H1 (cell line): Measurements from ENCODE around the gene MRTFA. TPM values are rescaled to one million over a fixed set of nuclear protein-coding genes. Genes with fewer than 3 reads are reported as not detected.

Experiments
- CTCF ChIA-PET: fragments of 300-600 bp; sonication (Branson Sonifier 250); formaldehyde crosslinking; loops from one replicate; lab custom pipeline; 2021; ENCODE audit not compliant: partially characterized antibody; lab: Charles Lee
- POLR2A ChIA-PET: fragments of 300-600 bp; sonication (Branson Sonifier 250); formaldehyde crosslinking; loops from one replicate; lab custom pipeline; 2021; ENCODE audit warnings: inconsistent platforms; ENCODE audit not compliant: partially characterized antibody; lab: Charles Lee
- DNase-seq, 2 experiments: peaks; one replicate each; pipeline versions ENCODE4 v3.0.0 to v3.0.0-alpha.2; 2010 to 2022; ENCODE audit warnings: low spot score in 2 of 2, low read depth in 1 of 2, mixed read lengths in 1 of 2
- FAIRE-seq: peaks from 2 replicates; lab custom pipeline; 2011; peaks lifted over from hg19 to GRCh38; lab: Jason Lieb, UNC
- H2AFZ ChIP-seq: 2 replicates; pipeline ENCODE4 v1.8.1; 2012; ENCODE audit warnings: low read length, inconsistent platforms
- H2AK5ac ChIP-seq: 2 replicates; pipeline ENCODE4 v1.6.1; 2013; ENCODE audit warnings: low read depth, low read length
- H2BK120ac ChIP-seq: replicated peaks from 2 replicates; pipeline ENCODE3; 2013; ENCODE audit warnings: low read depth, low read length, inconsistent platforms
- H2BK12ac ChIP-seq: 2 replicates; pipeline ENCODE4 v1.6.1; 2013; ENCODE audit warnings: low read depth, low read length
- H2BK15ac ChIP-seq: 2 replicates; pipeline ENCODE4 v1.6.1; 2013; ENCODE audit warnings: low read length
- H2BK20ac ChIP-seq: 2 replicates; pipeline ENCODE4 v1.6.1; 2013; ENCODE audit warnings: low read length
- H2BK5ac ChIP-seq: 2 replicates; pipeline ENCODE4 v1.6.1; 2013; ENCODE audit warnings: low read depth, low read length
- H3K14ac ChIP-seq: 2 replicates; pipeline ENCODE4 v1.6.1; 2013; ENCODE audit warnings: inconsistent platforms; ENCODE audit not compliant: insufficient read length
- H3K18ac ChIP-seq: 2 replicates; pipeline ENCODE4 v1.6.1; 2013; ENCODE audit warnings: low read length; ENCODE audit errors: extremely low read depth
- H3K23ac ChIP-seq: 2 replicates; pipeline ENCODE4 v1.6.1; 2013; ENCODE audit warnings: inconsistent platforms; ENCODE audit not compliant: insufficient read length
- H3K23me2 ChIP-seq: 2 replicates; pipeline ENCODE4 v1.6.1; 2013; ENCODE audit warnings: low read depth, low read length
- H3K27ac ChIP-seq: 2 replicates; pipeline ENCODE4 v1.6.1; 2011; ENCODE audit warnings: low read depth, low read length, inconsistent platforms
- H3K27me3 ChIP-seq, 4 experiments: replicated peaks in 1 of 4; 1 replicate in 1 of 4; 2 replicates in 3 of 4; pipeline versions ENCODE4 v1.6.1 to v1.8.1; 2011 to 2013; ENCODE audit warnings: low read length in 3 of 4, mild to moderate bottlenecking in 3 of 4, inconsistent platforms in 2 of 4, mixed read lengths in 2 of 4, moderate library complexity in 1 of 4; ENCODE audit not compliant: control insufficient read depth in 3 of 4, insufficient read depth in 3 of 4; ENCODE audit errors: extremely low read depth in 1 of 4
- H3K36me3 ChIP-seq, 4 experiments: 2 replicates each; pipeline versions ENCODE4 v1.6.1 to v1.8.1; 2011 to 2013; ENCODE audit warnings: mild to moderate bottlenecking in 4 of 4, low read length in 3 of 4, moderate library complexity in 2 of 4, control low read depth in 1 of 4, inconsistent platforms in 1 of 4; ENCODE audit not compliant: insufficient read depth in 4 of 4, control insufficient read depth in 2 of 4
- H3K4ac ChIP-seq: replicated peaks from 2 replicates; pipeline ENCODE3; 2013; ENCODE audit warnings: low read length, low read depth, mixed read lengths, inconsistent platforms; ENCODE audit not compliant: insufficient read length
- H3K4me1 ChIP-seq, 4 experiments: replicated peaks in 1 of 4; 1 replicate in 1 of 4; 2 replicates in 3 of 4; pipeline versions ENCODE4 v1.6.1 to v1.8.1; 2011 to 2013; ENCODE audit warnings: low read length in 3 of 4, inconsistent platforms in 2 of 4, mixed read lengths in 1 of 4; ENCODE audit not compliant: insufficient read depth in 4 of 4, control insufficient read depth in 3 of 4
- H3K4me2 ChIP-seq, 2 experiments: 2 replicates each; pipeline versions ENCODE4 v1.6.1 to v1.8.1; 2011 to 2013; ENCODE audit warnings: low read depth in 2 of 2, low read length in 2 of 2, control low read depth in 1 of 2, inconsistent platforms in 1 of 2, mild to moderate bottlenecking in 1 of 2; ENCODE audit not compliant: insufficient read depth in 1 of 2
- H3K4me3 ChIP-seq, 4 experiments: fragments of 200-600, 300-600 bp in 1 of 4; sonication (generic), shearing (Covaris generic), sonication (Bioruptor Twin) in 1 of 4; 2 replicates each; pipeline versions ENCODE4 v1.5.1 to v1.8.1; 2011 to 2016; ENCODE audit warnings: low read length in 4 of 4, low read depth in 3 of 4, control low read depth in 2 of 4, inconsistent platforms in 2 of 4, mild to moderate bottlenecking in 2 of 4, mixed read lengths in 1 of 4, moderate library complexity in 1 of 4; ENCODE audit not compliant: insufficient read depth in 2 of 4; ENCODE audit errors: extremely low read depth in 1 of 4
- H3K56ac ChIP-seq: replicated peaks from 2 replicates; pipeline ENCODE3; 2013; ENCODE audit warnings: low read depth, mild to moderate bottlenecking, mixed read lengths, low read length, inconsistent platforms; ENCODE audit not compliant: insufficient read length
- H3K79me1 ChIP-seq: 2 replicates; pipeline ENCODE4 v1.6.1; 2013; ENCODE audit warnings: low read depth, low read length, control low read depth
- H3K79me2 ChIP-seq, 2 experiments: 2 replicates each; pipeline versions ENCODE4 v1.6.1 to v1.8.1; 2012 to 2013; ENCODE audit warnings: low read length in 2 of 2, mild to moderate bottlenecking in 2 of 2, inconsistent platforms in 1 of 2; ENCODE audit not compliant: insufficient read depth in 2 of 2, control insufficient read depth in 1 of 2
- H3K9ac ChIP-seq, 4 experiments: replicated peaks in 1 of 4; 1 replicate in 1 of 4; 2 replicates in 3 of 4; pipeline versions ENCODE4 v1.6.1 to v1.8.1; 2011 to 2013; ENCODE audit warnings: low read depth in 3 of 4, low read length in 3 of 4, control low read depth in 2 of 4, mild to moderate bottlenecking in 2 of 4, moderate library complexity in 2 of 4, inconsistent platforms in 1 of 4; ENCODE audit errors: extremely low read depth in 1 of 4
- H3K9me3 ChIP-seq, 2 experiments: 2 replicates each; pipeline versions ENCODE4 v1.6.1 to v1.8.1; 2012 to 2013; ENCODE audit warnings: mild to moderate bottlenecking in 2 of 2, moderate library complexity in 2 of 2, control low read depth in 1 of 2, inconsistent platforms in 1 of 2, low read depth in 1 of 2, low read length in 1 of 2, mixed read lengths in 1 of 2; ENCODE audit not compliant: insufficient read depth in 2 of 2
- H4K20me1 ChIP-seq, 2 experiments: replicated peaks in 1 of 2; 2 replicates each; pipeline versions ENCODE3 to v1.8.1; 2011 to 2013; ENCODE audit warnings: inconsistent platforms in 2 of 2, low read length in 2 of 2, mild to moderate bottlenecking in 1 of 2; ENCODE audit not compliant: insufficient read depth in 2 of 2, control insufficient read depth in 1 of 2
- H4K5ac ChIP-seq: 2 replicates; pipeline ENCODE4 v1.6.1; 2013; ENCODE audit warnings: low read length, low read depth, mixed read lengths, inconsistent platforms; ENCODE audit not compliant: insufficient read length
- H4K8ac ChIP-seq: 2 replicates; pipeline ENCODE4 v1.8.0; 2013; ENCODE audit warnings: mild to moderate bottlenecking, moderate library complexity, low read length, inconsistent platforms; ENCODE audit not compliant: insufficient read depth; ENCODE audit errors: extremely low read depth
- H4K91ac ChIP-seq: replicated peaks from 2 replicates; pipeline ENCODE3; 2013; ENCODE audit warnings: low read length, mixed read lengths, inconsistent platforms; ENCODE audit not compliant: insufficient read length
- EP300 ChIP-seq, 2 experiments: IDR thresholded peaks; 1 replicate in 1 of 2; 2 replicates in 1 of 2; pipeline ENCODE4 v1.6.1; 2011 to 2012; ENCODE audit warnings: low read depth in 2 of 2, low read length in 2 of 2, mild to moderate bottlenecking in 2 of 2, borderline replicate concordance in 1 of 2, inconsistent platforms in 1 of 2, moderate library complexity in 1 of 2
- FOSL1 ChIP-seq: IDR thresholded peaks from 2 replicates; pipeline ENCODE4 v1.6.1; 2011; ENCODE audit warnings: mild to moderate bottlenecking, low read depth, low read length, moderate library complexity; ENCODE audit not compliant: insufficient read depth
- JUND ChIP-seq: IDR thresholded peaks from 2 replicates; pipeline ENCODE4 v1.6.1; 2011; ENCODE audit warnings: mild to moderate bottlenecking, improper control_type of control experiment, low read length
- NANOG ChIP-seq: IDR thresholded peaks from 2 replicates; pipeline ENCODE4 v1.6.1; 2011; ENCODE audit warnings: low read length, low read depth, mild to moderate bottlenecking, inconsistent platforms; ENCODE audit not compliant: insufficient read depth, poor library complexity, severe bottlenecking
- POLR2AphosphoS5 ChIP-seq: IDR thresholded peaks from 2 replicates; pipeline ENCODE4 v1.6.1; 2011; ENCODE audit warnings: low read depth, low read length
- RNF2 ChIP-seq: fragments of 200-900, 300-1000 bp; sonication (generic); IDR thresholded peaks from 2 replicates; pipeline ENCODE4 v1.7.1; 2016; ENCODE audit warnings: borderline replicate concordance, low read depth, mild to moderate bottlenecking, antibody characterized with exemption, low read length; ENCODE audit not compliant: poor library complexity, severe bottlenecking; ENCODE audit errors: missing control alignments
- SP1 ChIP-seq: IDR thresholded peaks from 2 replicates; pipeline ENCODE4 v1.6.1; 2011; ENCODE audit warnings: low read depth, low read length
- WGBS, 2 experiments: shearing (Covaris generic) in 1 of 2; methylation state at CpG; one replicate each; pipeline versions ENCODE4 v1.1.6 to v1.1.7; 2013 to 2015; ENCODE audit warnings: low lambda C conversion rate in 2 of 2, mixed read lengths in 2 of 2, inconsistent platforms in 1 of 2, low coverage in 1 of 2, missing lambda C conversion rate in 1 of 2; ENCODE audit not compliant: insufficient replicate concordance in 2 of 2, insufficient coverage in 1 of 2, insufficient read length in 1 of 2; ENCODE audit errors: extremely low coverage in 1 of 2, missing lambda C conversion rate in 1 of 2; 5-methylcytosine and 5-hydroxymethylcytosine counted together
- polyA plus RNA-seq, 7 experiments: library from polyadenylated mRNA; depleted of rRNA in 3 of 7; stranded (reverse) in 5 of 7; unstranded in 2 of 7; fragments of >200 nt in 5 of 7; fragments of 200-250 nt in 2 of 7; gene quantifications; 1 replicate in 5 of 7; 2 replicates in 1 of 7; 4 replicates in 1 of 7; pipeline versions ENCODE4 v1.2.1 to v1.2.3, GENCODE V29; 2011 to 2013; ENCODE audit warnings: missing spikeins in 2 of 7, mixed read lengths in 2 of 7
- total RNA-seq: library from RNA; stranded (reverse); fragmentation: NEBNext Ultra II Directional; extraction: Animal tissue kit (Norgen Biotek cat#: 25700); gene quantifications from 2 replicates; pipeline ENCODE4 v1.2.1, GENCODE V29; 2021

The MRTFA gene
- total and polyA plus RNA-seq, 2 of the 8 experiments (the other 6 are each of a cell fraction or from before 2014, with no cell fraction given) = 5.4 to 37.9 TPM

GRCh38 chr22:40504285-40505249 lies 132.0 kb downstream of the MRTFA start:
- H2AK5ac ChIP-seq = no peak overlapping the region
- H2BK120ac ChIP-seq = no peak overlapping the region
- TF ChIP-seq NANOG (no peak), EP300 (IDR thresholded peaks at IDR 0.05; ENCODE audit: borderline replicate concordance in 1 of 2, low read depth in 2 of 2, low read length in 2 of 2) (no peak), FOSL1 (no peak), POLR2AphosphoS5 (no peak), SP1 (no peak), JUND (no peak), RNF2 (no peak)
- no peaks in the 10 kb centered on the region for H4K20me1 ChIP-seq
- H4K91ac ChIP-seq = no peak overlapping the region
- no peak overlapping the region for H3K14ac ChIP-seq
- no peak overlapping the region for H3K27ac ChIP-seq
- no peaks in the 10 kb centered on the region for H3K23me2 ChIP-seq
- H3K36me3 ChIP-seq = peaks cover 0 to 9% (median 0%) of the 10 kb centered on the region in 4 experiments; a peak in 1 of 8 replicates
- H3K56ac ChIP-seq = no peak overlapping the region
- no peak overlapping the region for H2BK15ac ChIP-seq
- H3K18ac ChIP-seq = no peak overlapping the region
- H2BK5ac ChIP-seq = no peak overlapping the region
- H3K4ac ChIP-seq = no peak overlapping the region
- FAIRE-seq = no peak
- no peaks in the 10 kb centered on the region for H3K79me1 ChIP-seq
- H3K4me2 ChIP-seq = no peak overlapping the region
- 60% methylated on average over 3 of the region's 3 CpGs; no CpG with 5 or more reads in 1 of the 2 experiments for WGBS, 2 experiments
- no peaks in the 10 kb centered on the region for H3K27me3 ChIP-seq
- DNase-seq = no peak
- no peak overlapping the region for H2AFZ ChIP-seq
- ChIA-PET CTCF (interaction anchor here (0.6 to 6.4 kb wide), 4 partner anchors 13 to 176 kb away, joined by 3 to 31 read pairs (median 3); no protein-coding TSS in a partner anchor), POLR2A (no interaction called here)
- H3K23ac ChIP-seq = no peak overlapping the region
- no peak overlapping the region for H3K4me3 ChIP-seq
- peaks cover 8 to 12% of the 10 kb centered on the region in 2 experiments; a peak in 2 of 4 replicates for H3K9me3 ChIP-seq
- no peak overlapping the region for H4K8ac ChIP-seq
- H2BK20ac ChIP-seq = no peak overlapping the region
- H3K79me2 ChIP-seq = no peaks in the 10 kb centered on the region; a peak in 1 of 4 replicates
- H3K4me1 ChIP-seq = no peaks in the 10 kb centered on the region
- no peak overlapping the region for H4K5ac ChIP-seq
- no peak overlapping the region for H2BK12ac ChIP-seq
- H3K9ac ChIP-seq = no peak overlapping the region
